HG03342 (cell line): Measurements from ENCODE around the gene DHCR24.
"Not testable (repeated sequence)": the region's sequence is repeated elsewhere in the genome, so short reads cannot be mapped to it uniquely, and the experiment has no call there.

ENCODE experiments used
- ATAC-seq: cut with Tn5 transposase; IDR thresholded peaks from one replicate; pipeline ENCODE4 v1.9.1; 2021; ENCODE audit warnings: mild to moderate bottlenecking, moderate library complexity; ENCODE audit not compliant: unreplicated experiment

DHCR24 gene

GRCh38 chr1:54886724-54887664 lies at the start of gene DHCR24:
Gene DHCR24, minus strand, starts transcription at chr1:54887195. Its CDS starts 76 bp downstream, at chr1:54887119.
- peak; percentile 94 for ATAC-seq

DNA sequence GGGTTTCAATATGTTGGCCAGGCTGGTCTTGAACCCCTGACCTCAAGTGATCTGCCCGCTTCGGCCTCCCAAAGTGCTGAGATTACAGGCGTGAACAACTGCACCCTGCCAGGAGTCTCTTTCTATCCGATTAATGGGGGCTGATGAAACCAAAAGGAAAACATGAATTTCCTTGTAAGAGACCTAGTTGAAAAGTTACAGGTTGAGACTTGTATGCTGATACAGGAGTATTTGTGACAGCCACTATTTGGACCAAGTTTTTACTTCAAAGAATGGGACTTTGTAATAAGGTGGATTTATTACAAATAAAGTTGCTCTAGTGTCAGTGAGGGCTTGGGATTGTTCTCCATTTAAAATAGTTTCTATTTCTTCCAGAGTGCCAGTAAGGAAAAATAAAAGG lies 49.8 kb upstream of the DHCR24 start:
- ATAC-seq, result no peak

DNA sequence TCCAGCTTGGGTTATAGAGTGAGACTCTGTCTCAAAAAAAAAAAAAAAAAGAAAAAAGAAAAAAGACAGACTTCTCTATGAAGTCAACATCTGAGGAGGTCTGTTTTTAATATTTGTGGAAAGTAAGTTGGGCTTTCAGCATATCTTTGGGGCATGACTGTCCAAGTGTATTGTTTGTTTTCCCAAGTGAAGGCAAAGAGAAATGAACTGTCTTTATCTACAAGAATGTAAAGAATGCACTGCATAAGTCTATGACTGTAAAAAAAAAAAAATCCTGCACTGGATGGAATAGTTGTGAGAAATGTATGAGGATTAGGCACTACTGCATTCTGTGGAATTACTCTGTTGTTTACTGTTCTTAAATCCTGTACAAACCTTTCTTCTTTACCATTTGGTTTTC lies 47.9 kb upstream of the DHCR24 start:
- no peak for ATAC-seq

- ATAC-seq, result not testable (repeated sequence)
These were observed 47.1 kb upstream of the DHCR24 start for GRCh38 chr1:54934081-54934480.

GRCh38 chr1:54931275-54931840 lies 44.4 kb upstream of the DHCR24 start:
- no peak for ATAC-seq

- no peak for ATAC-seq
These were observed 42.7 kb upstream of the DHCR24 start for GRCh38 chr1:54929700-54930099.

GRCh38 chr1:54928327-54928726 lies 41.3 kb upstream of the DHCR24 start:
- no peak for ATAC-seq

DNA sequence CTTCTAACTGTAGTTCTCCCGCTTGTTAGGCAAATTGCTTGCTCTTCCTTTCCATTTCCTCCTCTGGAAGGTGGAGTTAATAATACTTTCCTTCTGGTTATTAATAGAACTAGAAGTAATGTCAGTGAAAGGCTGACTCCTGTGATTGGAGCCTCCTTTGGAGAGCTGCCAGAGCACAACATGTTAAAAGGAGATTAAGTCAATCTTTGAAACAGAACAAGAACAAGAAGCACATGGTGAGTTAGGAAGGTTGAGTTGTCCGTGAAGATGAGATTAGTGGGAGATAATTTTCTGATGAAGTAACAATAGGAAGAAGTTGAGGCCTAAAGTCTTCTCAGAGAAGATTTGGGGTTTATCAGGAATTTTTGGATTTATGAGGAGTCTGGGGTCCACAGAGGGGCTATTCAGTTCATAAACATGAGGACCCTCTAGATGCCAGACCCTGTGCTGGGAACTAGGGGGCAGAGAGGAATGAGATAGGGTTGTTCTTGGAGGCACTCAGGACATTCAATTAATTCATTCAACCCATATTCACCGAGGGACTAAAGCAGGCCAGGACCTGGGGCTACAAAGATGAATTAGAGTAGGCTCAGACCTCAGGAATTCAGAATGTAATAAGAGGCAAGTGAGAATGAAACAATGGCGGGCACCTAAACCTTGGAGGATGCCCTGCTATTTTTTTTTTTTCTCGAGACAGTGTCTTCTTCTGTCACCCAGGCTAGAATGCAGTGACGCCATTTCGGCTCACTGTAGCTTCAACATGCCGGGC lies 40.7 kb upstream of the DHCR24 start:
- no peak for ATAC-seq

GRCh38 chr1:54926970-54927369 lies 40.0 kb upstream of the DHCR24 start:
- ATAC-seq, result no peak

- ATAC-seq, result no peak
These were observed 36.0 kb upstream of the DHCR24 start for GRCh38 chr1:54922921-54923421.

DNA sequence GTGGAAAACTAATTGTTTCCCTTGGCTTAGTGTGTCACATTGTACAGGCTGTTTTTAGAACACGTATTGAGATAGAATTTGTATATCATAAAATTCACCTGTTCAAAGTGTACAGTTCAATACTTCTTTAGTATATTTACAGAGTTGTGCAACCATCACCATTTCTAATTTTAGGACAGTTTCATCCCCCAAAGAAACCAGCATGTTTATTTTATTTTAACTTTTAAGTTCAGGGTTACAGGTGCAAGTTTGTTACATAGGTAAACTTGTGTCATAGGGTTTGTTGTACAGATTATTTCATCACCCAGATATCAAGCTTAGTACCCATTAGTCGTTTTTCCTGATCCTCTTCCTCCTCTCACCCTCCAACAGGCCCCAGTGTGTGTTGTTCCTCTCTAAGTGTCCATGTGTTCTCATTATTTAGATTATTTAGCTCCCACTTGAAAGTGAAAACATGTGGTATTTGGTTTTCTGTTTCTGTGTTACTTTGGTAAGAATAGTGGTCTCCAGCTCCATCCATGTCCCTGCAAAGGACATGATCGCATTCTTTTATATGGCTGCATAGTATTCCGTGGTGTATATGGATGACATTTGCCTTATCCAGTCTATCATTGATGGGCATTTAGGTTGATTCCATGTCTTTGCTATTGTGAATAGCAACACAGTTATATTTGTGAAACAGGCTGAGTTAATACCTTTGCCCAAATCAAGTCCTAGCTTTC lies 35.2 kb upstream of the DHCR24 start:
- ATAC-seq, result no peak

GRCh38 chr1:54919367-54920359 lies 32.7 kb upstream of the DHCR24 start:
- no peak for ATAC-seq

GRCh38 chr1:54911076-54911475 lies 24.1 kb upstream of the DHCR24 start:
- not testable (repeated sequence) for ATAC-seq

- no peak for ATAC-seq
These were observed 19.6 kb upstream of the DHCR24 start for GRCh38 chr1:54906586-54906985.

GRCh38 chr1:54904476-54905048 lies 17.6 kb upstream of the DHCR24 start:
- no peak for ATAC-seq

GRCh38 chr1:54894271-54894670 lies 7.3 kb upstream of the DHCR24 start:
- ATAC-seq, result no peak

DNA sequence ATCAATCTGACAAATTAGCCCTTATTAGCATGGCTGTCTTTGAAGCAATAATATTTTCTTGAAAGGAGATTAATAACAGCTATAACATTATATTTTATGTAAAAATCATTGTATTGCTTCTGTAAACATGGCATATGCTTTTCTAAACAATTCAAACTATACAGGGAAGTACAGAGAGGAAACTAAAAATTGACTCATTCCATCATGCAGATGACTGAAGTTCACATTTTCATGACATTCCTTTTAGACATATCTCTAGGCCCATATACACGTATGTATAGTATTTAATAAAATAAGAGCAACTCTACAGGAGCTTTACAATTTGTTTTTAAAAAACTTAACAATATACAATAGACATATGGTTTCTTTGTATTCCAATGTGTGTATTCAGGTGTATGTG lies 5.6 kb upstream of the DHCR24 start:
- no peak for ATAC-seq

DNA sequence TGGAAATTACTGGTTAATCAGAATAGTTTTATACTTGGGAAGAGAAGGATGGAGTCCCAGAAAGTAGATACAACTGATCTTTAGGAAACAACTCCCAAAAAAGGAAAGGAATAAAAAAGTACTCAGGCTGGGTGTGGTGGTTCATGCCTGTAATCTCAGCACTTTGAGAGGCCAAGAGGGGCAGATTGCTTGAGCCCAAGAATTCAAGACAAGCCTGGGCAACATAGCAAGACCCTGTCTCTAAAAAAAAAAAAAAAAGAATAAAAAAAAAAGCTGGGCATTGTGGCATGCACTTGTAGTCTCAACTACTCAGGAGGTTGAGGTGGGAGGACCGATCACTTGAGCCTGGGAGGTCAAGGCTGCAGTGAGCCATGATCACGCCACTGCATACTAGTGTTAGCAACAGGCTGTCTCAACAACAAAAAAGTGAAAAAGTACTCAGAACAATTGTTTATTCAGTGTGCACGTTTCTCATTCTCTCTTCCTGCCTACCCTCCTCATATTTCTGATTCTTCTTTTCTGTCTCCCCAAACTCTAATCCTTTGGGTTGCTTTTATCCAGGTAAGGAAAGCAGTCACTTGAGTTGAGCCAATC lies 2.2 kb upstream of the DHCR24 start:
- no peak for ATAC-seq
